SKM-1 treated with dmso at 0.1 percent for 144 hours (cell line): ENCODE results near the gene CRIP1.

Source experiments
- DNase-seq: peaks from one replicate; lab custom pipeline; 2025; ENCODE audit not compliant: unreplicated experiment; lab: John Stamatoyannopoulos, UW

Gene CRIP1

GRCh38 chr14:105486163-105486973 lies at the start of gene CRIP1:
Gene CRIP1, plus strand, starts transcription at chr14:105486886. Its CDS starts 374 bp downstream, at chr14:105487260.
- no peak for DNase-seq

GRCh38 chr14:105436891-105437722 lies 49.6 kb upstream of the CRIP1 start:
- DNase-seq, result no peak

GRCh38 chr14:105437723-105438500 lies 48.8 kb upstream of the CRIP1 start:
- DNase-seq, result no peak

- DNase-seq, result no peak
Observed at GRCh38 chr14:105439179-105439578, 47.5 kb upstream of the CRIP1 start.

GRCh38 chr14:105439710-105440553 lies 46.8 kb upstream of the CRIP1 start:
- no peak for DNase-seq

GRCh38 chr14:105440554-105440900 lies 46.2 kb upstream of the CRIP1 start:
- DNase-seq, result no peak

- no peak for DNase-seq
Observed at GRCh38 chr14:105440992-105441391, 45.7 kb upstream of the CRIP1 start.

- no peak for DNase-seq
Observed at GRCh38 chr14:105442125-105442524, 44.6 kb upstream of the CRIP1 start.

- DNase-seq, result no peak
Observed at GRCh38 chr14:105442834-105443233, 43.9 kb upstream of the CRIP1 start.

GRCh38 chr14:105444859-105445258 lies 41.8 kb upstream of the CRIP1 start:
- DNase-seq, result no peak

GRCh38 chr14:105445290-105445689 lies 41.4 kb upstream of the CRIP1 start:
- DNase-seq, result no peak

GRCh38 chr14:105445901-105446845 lies 40.5 kb upstream of the CRIP1 start:
- DNase-seq, result no peak

- DNase-seq, result no peak
Observed at GRCh38 chr14:105446971-105447370, 39.7 kb upstream of the CRIP1 start.

GRCh38 chr14:105447651-105448640 lies 38.7 kb upstream of the CRIP1 start:
- DNase-seq, result no peak

GRCh38 chr14:105448706-105449111 lies 38.0 kb upstream of the CRIP1 start:
- no peak for DNase-seq

GRCh38 chr14:105449276-105450122 lies 37.2 kb upstream of the CRIP1 start:
- DNase-seq, result no peak

GRCh38 chr14:105450123-105450505 lies 36.6 kb upstream of the CRIP1 start:
- DNase-seq, result no peak
